Cortex of kidney (tissue), 1 donor: ENCODE data around the gene ADAMTSL1.

ENCODE experiments used
- DNase-seq: peaks from one replicate; lab custom pipeline; 2025; lab: John Stamatoyannopoulos, UW

The ADAMTSL1 gene

GRCh38 chr9:18700714-18701113 is 226.8 kb downstream of the ADAMTSL1 start:
- DNase-seq = no peak

- DNase-seq = no peak
Measured at GRCh38 chr9:18703151-18703900, 229.4 kb downstream of the ADAMTSL1 start.

- no peak for DNase-seq
Measured at GRCh38 chr9:18703901-18704379, 230.0 kb downstream of the ADAMTSL1 start.

GRCh38 chr9:18705796-18706392 is 231.9 kb downstream of the ADAMTSL1 start:
- no peak for DNase-seq

- no peak for DNase-seq
Measured at GRCh38 chr9:18706648-18707047, 232.7 kb downstream of the ADAMTSL1 start.

GRCh38 chr9:18707061-18707461 is 233.1 kb downstream of the ADAMTSL1 start:
- no peak for DNase-seq

- DNase-seq = no peak
Measured at GRCh38 chr9:18707489-18708205, 233.7 kb downstream of the ADAMTSL1 start.

- DNase-seq = no peak
Measured at GRCh38 chr9:18708429-18708828, 234.5 kb downstream of the ADAMTSL1 start.

GRCh38 chr9:18710065-18710464 is 236.1 kb downstream of the ADAMTSL1 start:
- DNase-seq = no peak

- no peak for DNase-seq
Measured at GRCh38 chr9:18717759-18718158, 243.8 kb downstream of the ADAMTSL1 start.

GRCh38 chr9:18718393-18718792 is 244.4 kb downstream of the ADAMTSL1 start:
- no peak for DNase-seq

- no peak for DNase-seq
Measured at GRCh38 chr9:18718932-18719331, 245.0 kb downstream of the ADAMTSL1 start.

GRCh38 chr9:18720691-18721090 is 246.7 kb downstream of the ADAMTSL1 start:
- no peak for DNase-seq

GRCh38 chr9:18721267-18721994 is 247.5 kb downstream of the ADAMTSL1 start:
- no peak for DNase-seq

- no peak for DNase-seq
Measured at GRCh38 chr9:18721995-18722310, 248.0 kb downstream of the ADAMTSL1 start.

GRCh38 chr9:18722882-18723281 is 248.9 kb downstream of the ADAMTSL1 start:
- no peak for DNase-seq

- no peak for DNase-seq
Measured at GRCh38 chr9:18723366-18723765, 249.4 kb downstream of the ADAMTSL1 start.

GRCh38 chr9:18726546-18726945 is 252.6 kb downstream of the ADAMTSL1 start:
- no peak for DNase-seq

GRCh38 chr9:18727904-18728303 is 254.0 kb downstream of the ADAMTSL1 start:
- no peak for DNase-seq

GRCh38 chr9:18728642-18729041 is 254.7 kb downstream of the ADAMTSL1 start:
- no peak for DNase-seq

GRCh38 chr9:18730241-18730640 is 256.3 kb downstream of the ADAMTSL1 start:
- no peak for DNase-seq

GRCh38 chr9:18739127-18739526 is 265.2 kb downstream of the ADAMTSL1 start:
- DNase-seq = no peak
